ENCODE measurements around the gene LGALS7B. TPM values are rescaled to one million over a fixed set of nuclear protein-coding genes. Genes with fewer than 3 reads are reported as not detected.

Gene LGALS7B
- total and polyA plus RNA-seq, 2 of the 4 experiments (the other 2 are of a cell fraction): not detected

- ATAC-seq (ENCODE audit: low read depth): no peak
- dilution Hi-C loops (cut with HindIII; ENCODE audit: low sequenced_read_pairs, unreplicated experiment): no loop called here
- Histone ChIP-seq H3K9me3 (ENCODE audit: control insufficient read depth, insufficient read depth, low read length) (no peaks in the 10 kb centered on the region), H3K4me3 (ENCODE audit: insufficient read depth, low read depth, low read length) (no peak overlapping the region), H3K9ac (ENCODE audit: low read depth, low read length) (no peak overlapping the region), H4K20me1 (ENCODE audit: insufficient read depth, low read length) (no peaks in the 10 kb centered on the region), H4K8ac (ENCODE audit: low read depth in 2 of 2, low read length in 2 of 2) (no peak overlapping the region), H3K27ac (ENCODE audit: insufficient read depth, low read length) (no peak overlapping the region), H2BK120ac (ENCODE audit: low read depth, low read length) (no peak overlapping the region), H3K79me1 (ENCODE audit: low read depth in 1 of 2, low read length in 2 of 2) (no peaks in the 10 kb centered on the region), H3K4me1 (ENCODE audit: control insufficient read depth, insufficient read depth, low read length) (no peaks in the 10 kb centered on the region), H3K4ac (ENCODE audit: low read depth, low read length) (no peak overlapping the region), H3K36me3 (ENCODE audit: control insufficient read depth, insufficient read depth, low read length) (peaks cover 28% of the 10 kb centered on the region), H4K5ac (ENCODE audit: low read depth, low read length) (no peak overlapping the region), H4K91ac (ENCODE audit: insufficient read depth, low read depth, low read length) (no peak overlapping the region), H3K27me3 (ENCODE audit: control insufficient read depth, insufficient read depth, low read length) (no peaks in the 10 kb centered on the region), H3K4me2 (ENCODE audit: low read depth, low read length) (no peak overlapping the region), H2BK5ac (ENCODE audit: low read depth, low read length, poor library complexity, severe bottlenecking) (no peak overlapping the region), H3K18ac (ENCODE audit: low read depth, low read length) (no peak overlapping the region), H2BK20ac (ENCODE audit: low read depth, low read length) (no peak overlapping the region), H2BK15ac (ENCODE audit: low read depth, low read length) (no peak overlapping the region), H2AFZ (replicated peaks; ENCODE audit: low read length, poor library complexity) (no peak overlapping the region), H3K14ac (replicated peaks; ENCODE audit: low read depth, low read length) (no peak overlapping the region), H2AK9ac (replicated peaks; ENCODE audit: low read depth, low read length, poor library complexity) (no peak overlapping the region), H3K9me1 (ENCODE audit: insufficient read depth, low read length) (0 out of 2 replicates have a peak, but pooled peaks cover 6% of the 10 kb centered on the region), H3K23ac (ENCODE audit: low read depth, low read length) (no peak overlapping the region), H3K56ac (ENCODE audit: extremely low read depth, insufficient read depth, low read length) (no peak overlapping the region), H2AK5ac (ENCODE audit: low read depth, low read length) (no peak overlapping the region)
- TF ChIP-seq FOS (IDR thresholded peaks at IDR 0.05; ENCODE audit: low read depth, low read length) (no peak), RAD21 (IDR thresholded peaks at IDR 0.05; ENCODE audit: low read length) (no peak), CTCF (conservative IDR thresholded peaks at IDR 0.05; ENCODE audit: low read depth, low read length) (no peak), CEBPB (IDR thresholded peaks at IDR 0.05; ENCODE audit: low read depth, low read length) (no peak), ELK1 (IDR thresholded peaks at IDR 0.05; ENCODE audit: borderline replicate concordance, low read depth, low read length) (no peak), CHD1 (IDR thresholded peaks at IDR 0.05; ENCODE audit: low read depth, low read length) (no peak), MAFK (IDR thresholded peaks at IDR 0.05; ENCODE audit: low read depth, low read length) (no peak), MAZ (IDR thresholded peaks at IDR 0.05; ENCODE audit: borderline replicate concordance, low read depth, low read length) (no peak), BHLHE40 (IDR thresholded peaks at IDR 0.05; ENCODE audit: low read depth, low read length) (no peak), RFX5 (IDR thresholded peaks at IDR 0.05; ENCODE audit: low read depth, low read length) (no peak), USF2 (IDR thresholded peaks at IDR 0.05; ENCODE audit: low read depth, low read length) (no peak)
- DNase-seq: no peak
- POLR2A ChIA-PET (ENCODE audit: unreplicated experiment): no interaction called here
- in situ Hi-C loops (cut with MboI; ENCODE audit: low sequenced_read_pairs): no loop called here
- no CpG with 5 or more reads among the region's 6 CpGs for WGBS, 2 experiments (ENCODE audit: extremely low coverage in 2 of 2, insufficient read length in 1 of 2)
- CTCF ChIA-PET: no interaction called here
- no TSS peak for BruUV-seq (replicated peaks)
- intact Hi-C loops (cut with micrococcal nuclease): no loop called here
Measured at GRCh38 chr19:38813323-38813722, 24.3 kb downstream of the LGALS7B start.
